Ovary (tissue), 3 donors: Measurements from ENCODE around the gene MED27.
"Not testable (repeated sequence)": the region's sequence is repeated elsewhere in the genome, so short reads cannot be mapped to it uniquely, and the experiment has no call there.

Source experiments
- CTCF ChIP-seq, 3 donors: fragments of 450-650 bp in 2 of 3; fragments of 200-600 bp in 1 of 3; IDR thresholded peaks; one replicate each; pipeline versions ENCODE4 v1.5.1 to v1.8.0; 2016 to 2022; ENCODE audit warnings: antibody characterized with exemption in 3 of 3, mild to moderate bottlenecking in 1 of 3
- POLR2A ChIP-seq: fragments of 450-650 bp; IDR thresholded peaks from one replicate; pipeline ENCODE4 v1.6.1; 2017; ENCODE audit warnings: antibody characterized with exemption, mild to moderate bottlenecking, moderate library complexity
- donor health status: DM: no; HTN: no; CAD: no.

- not testable (repeated sequence) for TF ChIP-seq CTCF (IDR thresholded peaks at IDR 0.05); POLR2A
Measured at GRCh38 chr9:132058226-132058625, 21.4 kb downstream of the MED27 start.
